Subcutaneous adipose tissue (tissue), 4 donors: ENCODE measurements around the gene TP63. TPM values are rescaled to one million over a fixed set of nuclear protein-coding genes. Genes with fewer than 3 reads are reported as not detected.

ENCODE experiments used
- CTCF ChIP-seq: fragments of 450-650 bp; IDR thresholded peaks from one replicate; pipeline ENCODE4 v1.5.1; 2016; ENCODE audit warnings: low read depth, mild to moderate bottlenecking, control low read depth, antibody characterized with exemption, moderate library complexity
- total RNA-seq, 4 donors: library from RNA; depleted of rRNA; stranded (reverse); fragments of >200 nt; gene quantifications; one replicate each; pipeline ENCODE4 v1.1.0, GENCODE V29; 2016

Gene TP63
- total RNA-seq, 4 donors from 2014 or later = 0.17 to 0.44 TPM; not detected in 2

- TF ChIP-seq CTCF = no peak
Measured at GRCh38 chr3:189626286-189626685, 4.9 kb upstream of the TP63 start.

GRCh38 chr3:189629803-189630455 lies 1.3 kb upstream of the TP63 start:
- no peak for TF ChIP-seq CTCF

GRCh38 chr3:189630767-189631372 lies 319 bp upstream of the TP63 start:
- TF ChIP-seq CTCF = no peak

- TF ChIP-seq CTCF = no peak
Measured at GRCh38 chr3:189631409-189631808, 220 bp downstream of the TP63 start.

- TF ChIP-seq CTCF = no peak
Measured at GRCh38 chr3:189632242-189632641, 1.1 kb downstream of the TP63 start.

GRCh38 chr3:189635339-189635738 lies 4.2 kb downstream of the TP63 start:
- TF ChIP-seq CTCF = no peak

GRCh38 chr3:189636048-189636447 lies 4.9 kb downstream of the TP63 start:
- no peak for TF ChIP-seq CTCF
